IPS-18c (cell line): ENCODE data around the gene PRDM12.

ENCODE experiments used
- H3K4me3 ChIP-seq: 2 replicates; pipeline ENCODE4 v1.7.0; 2013; ENCODE audit warnings: low read depth, mild to moderate bottlenecking, low read length, moderate library complexity; ENCODE audit not compliant: insufficient read depth
- H3K9me3 ChIP-seq: one replicate; pipeline ENCODE4 v1.6.1; 2013; ENCODE audit warnings: mild to moderate bottlenecking, low read length, moderate library complexity; ENCODE audit not compliant: control insufficient read depth, insufficient read depth

Gene PRDM12

GRCh38 chr9:130696139-130696650 is 31.8 kb downstream of the PRDM12 start:
- peaks cover 2% of the 10 kb centered on the region for H3K9me3 ChIP-seq
- H3K4me3 ChIP-seq, result no peak overlapping the region

DNA sequence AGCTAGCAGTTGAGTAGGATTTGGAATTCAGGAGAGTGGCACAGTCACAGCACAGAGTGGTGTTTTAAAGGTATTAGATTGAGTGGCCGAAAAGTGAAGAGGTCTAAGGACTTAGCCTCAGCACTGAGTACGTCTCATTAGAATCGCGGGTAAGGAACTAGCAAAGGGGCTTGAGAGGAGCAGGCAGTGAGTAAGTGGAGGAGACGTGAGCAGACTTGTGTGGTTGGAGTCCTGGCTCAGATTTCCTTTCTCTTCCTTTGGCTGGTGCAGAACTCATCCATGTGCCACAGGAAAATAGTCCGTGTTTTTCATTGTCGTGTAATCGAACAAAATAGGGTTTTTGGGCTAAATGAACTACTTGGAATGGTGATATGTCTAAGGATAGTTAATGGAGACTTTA is 32.6 kb downstream of the PRDM12 start:
- Histone ChIP-seq H3K9me3 (peaks cover 2% of the 10 kb centered on the region), H3K4me3 (no peak overlapping the region)

DNA sequence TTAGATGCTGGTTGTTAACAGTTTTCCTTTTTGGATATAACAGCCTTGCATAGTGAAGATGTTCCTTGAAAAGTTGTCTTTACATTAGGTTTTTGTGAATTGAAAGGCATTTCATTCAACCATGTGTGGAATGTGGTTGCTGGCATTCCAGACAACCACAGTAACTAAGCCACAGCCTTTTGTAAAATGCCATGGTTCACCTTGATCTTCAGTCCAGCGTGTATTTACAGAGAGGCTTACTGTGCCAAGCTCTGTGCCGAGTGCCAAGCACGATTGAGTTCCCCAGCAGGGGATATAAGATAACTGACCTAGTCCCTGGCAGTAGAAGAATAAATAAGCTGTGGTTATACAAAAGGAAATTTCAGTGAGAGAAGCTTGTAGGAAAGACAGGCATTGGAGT is 34.1 kb downstream of the PRDM12 start:
- no peak overlapping the region for H3K4me3 ChIP-seq
- H3K9me3 ChIP-seq, result peaks cover 2% of the 10 kb centered on the region

GRCh38 chr9:130699047-130699446 is 34.7 kb downstream of the PRDM12 start:
- H3K9me3 ChIP-seq, result peaks cover 2% of the 10 kb centered on the region
- H3K4me3 ChIP-seq, result no peak overlapping the region

- H3K4me3 ChIP-seq, result no peak overlapping the region
- peaks cover under 1% of the 10 kb centered on the region for H3K9me3 ChIP-seq
Observed at GRCh38 chr9:130701059-130702022, 36.9 kb downstream of the PRDM12 start.

DNA sequence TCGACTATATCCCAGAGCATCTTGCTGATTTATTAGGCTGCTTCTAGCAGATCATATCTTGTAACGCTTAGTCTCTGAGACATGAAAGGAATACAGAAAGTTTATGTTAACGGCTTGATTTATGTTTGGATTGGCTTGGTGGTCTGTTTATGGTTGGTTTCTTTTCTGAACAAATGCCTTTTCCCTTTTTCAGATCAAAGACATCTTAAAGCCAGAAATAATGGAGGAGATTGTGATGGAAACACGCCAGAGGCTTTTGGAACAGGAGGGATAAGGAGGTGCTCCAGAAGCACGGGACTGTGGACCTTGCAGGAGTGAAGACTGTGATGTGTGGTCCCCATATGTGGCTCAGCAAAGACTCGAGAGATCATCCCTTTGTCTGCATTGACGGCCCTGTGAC is 39.1 kb downstream of the PRDM12 start:
- Histone ChIP-seq H3K9me3 (no peaks in the 10 kb centered on the region), H3K4me3 (no peak overlapping the region)

DNA sequence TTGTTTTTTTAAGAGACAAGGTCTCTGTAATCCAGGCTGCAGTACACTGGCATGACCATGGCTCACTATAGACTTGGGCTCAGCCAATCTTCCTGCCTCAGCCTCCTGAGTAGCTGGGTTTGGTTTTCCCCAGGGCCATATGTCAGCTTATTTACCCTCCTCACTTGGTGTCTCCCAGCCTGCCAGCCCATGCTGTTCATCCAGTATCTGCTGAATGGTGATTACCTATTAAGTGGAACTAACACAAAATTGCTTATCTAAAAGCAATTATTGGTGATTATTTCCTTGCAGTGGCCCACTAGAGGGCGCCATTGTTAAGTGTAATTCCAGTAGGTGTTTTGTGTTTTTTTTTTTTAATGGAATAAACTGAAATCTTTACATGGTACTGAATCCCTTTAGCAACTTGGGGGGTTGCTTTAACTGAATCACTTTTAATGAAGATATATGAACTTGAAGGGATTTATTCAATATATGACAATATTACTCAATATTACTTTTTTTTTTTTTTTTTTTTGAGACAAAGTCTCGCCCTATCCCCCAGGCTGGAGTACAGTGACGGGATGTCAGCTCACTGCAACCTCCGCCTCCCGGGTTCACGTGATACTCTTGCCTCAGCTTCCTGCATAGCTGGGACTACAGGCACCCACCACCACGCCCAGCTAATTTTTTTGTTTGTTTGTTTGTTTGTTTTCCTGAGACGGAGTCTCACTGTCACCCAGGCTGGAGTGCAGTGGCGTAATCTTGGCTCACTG is 43.0 kb downstream of the PRDM12 start:
- H3K9me3 ChIP-seq, result no peaks in the 10 kb centered on the region
- no peak overlapping the region for H3K4me3 ChIP-seq

GRCh38 chr9:130710822-130711352 is 46.5 kb downstream of the PRDM12 start:
- Histone ChIP-seq H3K9me3 (no peaks in the 10 kb centered on the region), H3K4me3 (no peak overlapping the region)

DNA sequence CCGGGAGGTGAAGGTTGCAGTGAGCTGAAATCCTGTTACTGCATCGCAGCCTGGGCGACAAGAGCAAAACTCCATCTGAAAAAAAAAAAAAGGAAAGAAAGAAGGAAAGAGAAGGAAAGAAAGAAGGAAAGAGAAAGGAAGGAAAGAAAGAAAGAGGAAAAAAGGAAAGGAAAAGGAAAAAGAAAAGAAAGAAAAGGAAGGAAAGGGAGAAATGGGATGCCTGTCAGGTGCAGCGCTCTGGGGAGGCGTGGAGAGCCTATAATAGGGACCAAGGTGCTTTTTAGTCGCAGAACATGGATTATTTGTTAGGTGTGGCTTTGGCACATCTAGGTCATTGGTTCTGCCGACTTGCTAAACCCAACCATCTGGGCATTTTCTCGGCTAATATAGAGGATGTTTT is 47.1 kb downstream of the PRDM12 start:
- H3K9me3 ChIP-seq, result no peaks in the 10 kb centered on the region
- H3K4me3 ChIP-seq, result no peak overlapping the region

- peak overlapping the region; percentile 89 for H3K4me3 ChIP-seq
Observed at GRCh38 chr9:130712564-130713285, 48.3 kb downstream of the PRDM12 start.

GRCh38 chr9:130713286-130713960 is 49.0 kb downstream of the PRDM12 start:
- Histone ChIP-seq H3K9me3 (no peaks in the 10 kb centered on the region), H3K4me3 (peak overlapping the region; percentile 89)

More at GRCh38 chr9:130712564-130713285, 48.3 kb downstream of the PRDM12 start:
- H3K9me3 ChIP-seq, result no peaks in the 10 kb centered on the region

DNA sequence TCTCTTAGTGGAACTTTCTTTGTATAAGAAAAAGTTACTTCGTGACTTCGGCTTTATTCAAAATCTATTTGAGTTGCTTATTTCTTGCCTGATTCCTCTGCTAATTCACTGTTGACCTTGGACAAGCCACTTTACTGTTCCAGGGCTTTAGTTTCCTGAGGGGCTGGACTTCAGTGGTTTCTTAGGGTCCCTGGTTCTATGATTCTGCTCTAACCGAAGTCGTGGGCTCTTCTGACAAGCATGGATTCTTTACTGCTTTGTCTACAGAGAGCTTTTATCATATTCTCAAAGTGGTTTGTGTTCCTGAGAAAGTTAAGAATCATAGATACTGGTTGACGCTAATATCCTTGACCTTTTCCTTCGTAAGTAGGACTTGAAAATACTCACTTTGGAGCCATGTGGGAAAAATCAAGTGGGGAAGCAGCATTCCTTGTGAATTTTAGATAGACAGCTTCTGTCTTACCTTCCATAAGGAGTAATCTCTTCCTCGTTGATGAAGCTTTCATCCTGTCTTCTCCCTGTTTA is 50.3 kb downstream of the PRDM12 start:
- Histone ChIP-seq H3K9me3 (no peaks in the 10 kb centered on the region), H3K4me3 (peak overlapping the region; percentile 89; the same call in 1 of the 2 replicates)

DNA sequence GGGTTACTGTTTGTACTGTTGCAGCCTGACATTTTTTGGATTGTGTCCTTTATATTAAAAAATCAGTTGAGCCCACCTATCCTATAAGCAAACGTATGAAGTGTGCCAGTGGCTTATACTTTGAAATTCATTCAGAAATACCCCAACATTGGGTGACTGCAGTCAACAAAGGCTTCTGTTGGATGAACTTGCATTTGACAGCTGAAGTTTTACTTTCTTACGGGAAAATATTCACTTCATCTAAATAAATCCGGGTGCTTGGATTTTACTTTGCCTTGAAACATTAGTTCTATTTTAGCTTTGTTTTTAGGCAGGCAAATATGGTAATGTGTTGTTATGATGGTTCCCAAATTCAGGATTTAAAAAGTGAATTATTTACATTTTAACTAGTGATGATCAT is 50.9 kb downstream of the PRDM12 start:
- no peaks in the 10 kb centered on the region for H3K9me3 ChIP-seq
- peak overlapping the region; percentile 89 for H3K4me3 ChIP-seq

GRCh38 chr9:130718562-130718961 is 54.2 kb downstream of the PRDM12 start:
- Histone ChIP-seq H3K4me3 (no peak overlapping the region), H3K9me3 (no peaks in the 10 kb centered on the region)

GRCh38 chr9:130720762-130721161 is 56.4 kb downstream of the PRDM12 start:
- H3K9me3 ChIP-seq, result no peaks in the 10 kb centered on the region
- H3K4me3 ChIP-seq, result no peak overlapping the region

- H3K9me3 ChIP-seq, result no peaks in the 10 kb centered on the region
- H3K4me3 ChIP-seq, result no peak overlapping the region
Observed at GRCh38 chr9:130728721-130729120, 64.3 kb downstream of the PRDM12 start.
